ENCODE data around the gene ALG9. TPM values are rescaled to one million over a fixed set of nuclear protein-coding genes. Genes with fewer than 3 reads are reported as not detected.
A peak's percentile ranks its signal among the peaks of the same experiment; 100 is the strongest.

Gene ALG9
- total RNA-seq, 2 donors from 2014 or later, result 25.3 to 26.6 TPM

GRCh38 chr11:111736621-111737443 is 134.5 kb downstream of the ALG9 start:
- peaks cover 12% of the 10 kb centered on the region for H3K4me1 ChIP-seq (ENCODE audit: control insufficient read depth, insufficient read depth, low read length)
- H3K4me1 Mint-ChIP-seq, result peaks cover 29% of the 10 kb centered on the region
- H3K27me3 ChIP-seq (ENCODE audit: control insufficient read depth, insufficient read depth, low read length, poor library complexity, severe bottlenecking), result no peaks in the 10 kb centered on the region
- no peak overlapping the region for H3K4me3 Mint-ChIP-seq
- no peak overlapping the region for H3K9ac ChIP-seq (ENCODE audit: extremely low read depth, low read length, poor library complexity, severe bottlenecking)
- H3K27me3 Mint-ChIP-seq (ENCODE audit: insufficient read depth), result no peaks in the 10 kb centered on the region
- 87 to 93% methylated on average over 11 to 15 of the region's 15 CpGs for WGBS, 2 experiments (ENCODE audit: insufficient coverage in 1 of 2, insufficient read length in 1 of 2)
- peaks cover 22% of the 10 kb centered on the region for H3K36me3 Mint-ChIP-seq (ENCODE audit: low read depth)
- no peaks in the 10 kb centered on the region for H3K9me3 Mint-ChIP-seq
- no peak overlapping the region for H3K4me3 ChIP-seq (ENCODE audit: low read length)
- H3K36me3 ChIP-seq (ENCODE audit: control insufficient read depth, insufficient read depth, low read length), result peaks cover 51% of the 10 kb centered on the region
- H3K27ac ChIP-seq (ENCODE audit: low read depth, low read length), result peak overlapping the region; percentile 95
- no peak for TF ChIP-seq CTCF (conservative IDR thresholded peaks at IDR 0.05)
- H3K9me3 ChIP-seq (ENCODE audit: control insufficient read depth, low read length), result no peaks in the 10 kb centered on the region
- DNase-seq, result peak; percentile 25
- H3K27ac Mint-ChIP-seq, result peak overlapping the region; percentile 52

Other genes with a start within 250 kb of the ALG9 start
- gene PPP2R1B, start 105.2 kb downstream of the ALG9 start, total RNA-seq, result 10 to 100 TPM; 70.0 to 89.7 TPM
- 1 to 10 TPM; 1.7 to 2.7 TPM for gene FDXACB1, start 7.6 kb upstream of the ALG9 start, total RNA-seq
- gene CFAP68, start 8.0 kb upstream of the ALG9 start, total RNA-seq, result 10 to 100 TPM; 11.6 to 12.7 TPM
- gene CRYAB, start 40.2 kb upstream of the ALG9 start, total RNA-seq, result 1 to 10 TPM in 1 of 2 donors, under 1 TPM in 1; 0.84 to 4.4 TPM
- under 1 TPM; 0.20 to 0.33 TPM for gene HSPB2, start 41.2 kb upstream of the ALG9 start, total RNA-seq
- gene C11orf52, start 47.3 kb upstream of the ALG9 start, total RNA-seq, result 1 to 10 TPM; 2.6 to 3.8 TPM
- gene DIXDC1, start 65.8 kb upstream of the ALG9 start, total RNA-seq, result 10 to 100 TPM; 12.0 to 14.5 TPM
- 10 to 100 TPM; 46.1 to 53.2 TPM for gene DLAT, start 153.8 kb upstream of the ALG9 start, total RNA-seq
- gene PIH1D2, start 202.4 kb upstream of the ALG9 start, total RNA-seq, result 1 to 10 TPM; 1.5 to 1.9 TPM
- gene NKAPD1, start 202.7 kb upstream of the ALG9 start, total RNA-seq, result 10 to 100 TPM; 22.9 to 24.7 TPM
- gene TIMM8B, start 215.2 kb upstream of the ALG9 start, total RNA-seq, result 10 to 100 TPM; 65.1 to 71.3 TPM
- 10 to 100 TPM; 57.6 to 64.8 TPM for gene SDHD, start 215.3 kb upstream of the ALG9 start, total RNA-seq